ENCODE results near the gene SLC16A3.

The SLC16A3 gene

DNA sequence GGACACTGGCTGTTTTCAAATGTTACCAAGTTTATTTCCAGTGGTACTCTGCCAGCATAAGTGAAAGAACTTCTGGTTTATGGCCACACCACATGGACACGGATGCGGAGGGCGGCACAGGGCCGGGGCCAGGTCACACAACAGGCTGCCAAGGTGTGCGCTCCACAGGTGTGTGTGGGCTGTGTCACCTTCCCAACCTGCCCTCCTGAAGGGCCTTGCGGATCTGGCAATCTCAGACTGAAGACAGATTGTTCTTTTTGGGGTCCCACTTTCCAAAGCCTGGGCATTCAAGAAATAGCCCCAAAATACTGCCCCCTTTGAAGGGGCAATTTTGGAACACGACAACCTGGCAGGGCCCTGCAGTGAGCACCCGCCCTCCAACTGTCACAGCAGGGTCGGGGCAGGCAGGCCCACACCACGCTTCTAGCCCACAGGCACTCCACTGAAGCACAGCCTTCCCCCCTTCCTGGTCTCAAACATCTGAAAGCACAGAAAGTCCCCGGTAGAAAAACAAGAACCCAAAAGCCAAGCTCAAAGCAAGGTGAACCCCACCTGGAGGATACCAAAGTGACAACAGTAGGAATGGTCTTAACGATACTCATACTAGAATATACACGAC is 41.1 kb downstream of the SLC16A3 start:
- DNase-seq = no peak

DNA sequence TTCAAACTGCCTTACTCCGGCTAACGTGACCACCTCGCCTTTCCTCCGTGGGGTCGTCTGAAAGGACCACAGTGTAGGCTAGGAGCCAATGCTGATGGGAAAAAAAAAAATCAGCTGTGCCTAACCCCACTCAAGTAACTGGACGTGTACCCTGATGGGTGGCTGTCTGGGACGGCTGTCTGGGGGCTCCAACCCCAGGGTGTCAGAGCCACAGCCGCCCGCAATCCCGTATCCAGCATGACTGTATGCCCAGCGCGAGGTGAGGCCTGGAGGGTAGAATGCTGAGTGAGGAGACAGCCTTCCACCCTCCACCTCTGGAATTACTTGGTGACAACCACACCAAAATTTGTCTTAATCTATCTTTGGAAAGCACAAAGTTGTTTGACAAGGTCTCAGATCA is 41.8 kb downstream of the SLC16A3 start:
- DNase-seq = no peak

DNA sequence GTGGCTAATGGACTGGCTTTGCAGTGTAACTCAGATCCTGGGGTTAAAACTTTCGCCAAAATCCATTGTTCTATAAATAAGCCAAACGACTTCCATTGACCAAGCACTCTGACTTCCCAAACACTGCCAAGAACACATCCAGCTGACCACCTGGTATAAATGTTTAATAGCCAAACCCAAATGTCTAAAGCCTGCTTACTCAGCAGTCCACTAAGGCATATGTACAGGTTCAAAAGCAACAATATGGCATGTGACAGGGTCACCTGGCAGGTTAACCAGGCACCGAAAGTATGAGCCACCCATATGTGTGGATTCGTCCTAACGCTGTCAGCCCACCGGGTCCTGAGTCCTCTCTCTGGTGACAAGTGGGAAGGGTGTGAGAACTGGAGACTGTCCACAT is 42.6 kb downstream of the SLC16A3 start:
- DNase-seq = no peak

DNA sequence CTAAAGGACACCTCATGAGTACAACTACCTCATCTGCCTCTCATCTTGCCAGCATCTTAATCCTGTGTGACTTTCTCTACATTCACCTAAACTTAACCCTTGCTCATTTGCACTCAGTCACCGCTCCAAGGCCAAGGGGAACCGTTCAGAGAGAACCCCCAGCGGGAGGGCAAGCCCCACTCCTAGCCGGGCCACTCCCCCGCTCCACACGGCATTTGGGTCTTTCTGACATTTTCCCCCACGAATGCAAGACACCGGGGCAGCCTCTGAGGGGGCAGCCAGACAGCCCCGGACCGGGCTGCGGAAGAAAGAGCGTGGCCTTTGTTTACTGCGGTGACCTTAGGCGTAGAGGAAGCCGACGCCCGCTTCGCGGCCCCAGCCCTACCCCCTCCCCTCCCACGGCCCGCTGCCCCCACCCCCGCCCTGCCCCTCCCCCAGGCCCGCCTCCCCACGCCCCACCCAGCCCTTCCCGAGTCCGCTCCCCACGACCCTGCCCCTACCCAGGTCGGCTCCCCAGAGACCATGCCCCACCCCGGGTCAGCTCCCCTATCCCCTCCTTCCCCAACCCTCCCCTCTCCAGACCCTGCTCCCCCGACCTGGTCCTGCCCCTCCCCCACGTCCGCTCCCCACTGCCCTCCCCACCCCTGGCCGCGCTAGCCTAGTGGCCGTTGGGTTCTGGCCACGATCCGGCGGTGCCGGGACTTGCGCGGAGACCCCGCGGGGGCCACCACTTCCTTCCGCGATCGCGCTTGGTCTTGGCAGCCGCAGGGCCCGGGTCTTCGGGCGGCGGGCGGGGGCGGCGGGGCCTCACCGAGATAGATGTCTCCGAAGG is 43.9 kb downstream of the SLC16A3 start:
- DNase-seq = no peak

DNA sequence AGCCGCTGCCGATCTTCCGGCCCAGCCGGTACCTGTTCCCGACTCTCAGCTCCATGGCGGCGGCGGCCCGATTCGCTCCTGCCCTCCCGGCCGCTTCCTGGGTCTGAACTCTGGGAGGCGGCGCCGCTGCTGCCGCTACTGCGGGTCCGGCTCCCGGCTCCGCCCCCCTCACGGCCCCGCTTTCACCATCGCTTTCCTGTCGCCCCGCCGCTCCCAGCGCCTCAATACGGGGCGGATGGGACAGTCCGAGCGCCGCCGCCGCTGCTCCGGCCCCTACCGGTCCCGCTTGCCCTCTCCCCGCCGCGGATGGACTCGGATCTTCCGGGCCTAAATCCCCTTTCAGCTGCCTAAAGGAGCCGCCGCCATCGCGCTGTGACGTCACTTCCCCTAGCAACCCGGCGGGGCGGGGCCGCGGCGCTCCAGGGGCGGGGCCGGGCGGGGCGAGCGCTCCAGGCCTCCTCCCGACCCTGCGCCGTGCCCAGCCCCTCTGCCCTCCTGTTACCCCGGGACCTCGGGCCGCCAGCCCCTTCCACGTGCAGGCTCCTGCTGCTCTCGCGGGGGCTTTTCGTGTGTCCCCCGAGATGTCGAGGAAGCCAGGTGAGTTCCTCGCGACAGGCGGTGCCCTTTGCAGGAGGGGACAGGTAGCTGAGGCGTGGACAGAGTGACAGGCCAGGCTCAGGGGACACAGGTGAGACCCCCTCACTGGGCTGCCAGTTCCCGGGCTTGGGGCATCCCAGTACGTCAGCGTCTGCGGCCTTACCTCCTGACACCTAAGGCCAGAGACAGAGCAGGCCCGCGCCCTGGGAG is 44.7 kb downstream of the SLC16A3 start, which contains the start of gene CSNK1D:
TSS of gene CSNK1D (minus strand) at position 374 of the 807 bp plus-strand sequence. CDS start at position 55, 319 bp downstream.
- peak; percentile 81 for DNase-seq

DNA sequence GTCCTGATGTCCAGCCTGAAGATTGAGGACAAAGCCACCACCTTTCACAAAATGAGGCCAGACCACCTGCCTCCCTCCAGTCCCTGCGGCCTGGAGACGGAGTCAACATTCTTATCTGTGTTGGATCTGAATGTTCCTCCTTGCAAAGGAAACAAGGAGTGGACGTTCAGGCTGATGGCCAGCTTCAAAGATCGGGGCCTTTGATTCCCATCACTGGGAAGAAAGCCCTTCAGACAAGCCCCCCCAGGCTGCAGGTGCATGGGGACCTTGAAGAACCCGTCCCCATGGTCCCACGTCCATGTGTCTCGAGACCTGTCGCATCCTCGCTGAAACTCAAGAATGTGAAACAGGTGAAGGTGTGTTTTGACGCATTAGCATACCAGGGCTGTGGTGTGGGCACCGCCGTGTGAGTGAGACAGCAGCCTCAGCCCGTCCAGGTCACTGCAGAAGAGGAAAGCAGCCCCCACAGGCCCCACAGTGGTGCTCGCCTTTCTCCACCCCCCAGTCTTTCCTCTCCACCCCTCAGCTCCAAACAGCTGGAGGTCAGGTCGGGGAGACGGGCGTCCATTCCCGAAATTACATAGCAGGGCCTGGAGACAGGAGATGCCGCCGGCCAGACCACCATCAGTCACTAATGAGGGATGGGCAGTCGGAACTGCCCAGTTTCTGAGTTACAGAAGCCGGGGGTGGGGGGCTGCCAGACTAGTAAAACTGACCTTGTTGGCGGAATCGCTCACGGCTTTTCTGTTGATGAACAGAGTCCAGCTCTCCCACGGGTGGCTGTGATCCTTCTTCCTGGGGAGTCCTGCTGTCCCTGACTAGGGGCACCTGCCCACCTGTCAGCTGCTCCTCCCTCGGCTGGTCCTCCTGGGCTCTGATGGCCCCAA is 45.5 kb downstream of the SLC16A3 start:
- no peak for DNase-seq

DNA sequence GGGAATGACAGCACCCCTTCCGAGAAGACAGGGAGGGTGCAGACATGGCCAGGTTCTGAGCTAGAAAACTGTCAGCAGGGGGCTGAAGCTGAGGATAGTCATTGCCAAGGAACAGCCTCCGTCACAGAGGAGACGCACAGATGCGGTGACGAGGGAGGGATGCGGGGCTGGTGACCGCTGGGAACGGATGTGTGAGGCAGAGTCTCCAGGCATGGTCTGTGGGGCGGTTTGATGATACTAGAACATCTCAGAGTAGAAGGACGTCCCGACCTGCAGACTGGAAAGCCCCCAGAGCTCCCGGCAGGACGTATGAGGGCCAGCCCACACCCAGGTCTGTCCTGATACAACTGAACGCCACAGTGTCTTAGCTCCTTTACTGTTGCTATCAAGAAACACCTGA is 46.5 kb downstream of the SLC16A3 start:
- no peak for DNase-seq

DNA sequence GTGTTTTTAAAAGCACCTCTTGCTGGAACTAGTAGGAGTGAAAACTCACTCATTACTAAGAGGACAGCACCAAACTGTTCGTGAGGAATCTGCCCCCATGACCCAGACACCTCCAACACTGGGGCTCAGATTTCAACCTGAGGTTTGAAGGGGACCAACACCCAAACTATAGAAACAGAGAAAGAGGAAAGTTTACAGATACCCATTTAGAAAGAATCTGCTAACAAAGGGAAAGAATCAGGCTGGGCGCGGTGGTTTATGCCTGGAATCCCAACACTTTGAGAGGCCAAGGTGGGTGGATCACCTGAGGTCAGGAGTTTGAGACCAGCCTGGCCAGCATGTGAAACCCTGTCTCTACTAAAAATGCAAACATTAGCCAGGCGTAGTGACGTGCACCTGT is 48.1 kb downstream of the SLC16A3 start:
- DNase-seq = no peak

DNA sequence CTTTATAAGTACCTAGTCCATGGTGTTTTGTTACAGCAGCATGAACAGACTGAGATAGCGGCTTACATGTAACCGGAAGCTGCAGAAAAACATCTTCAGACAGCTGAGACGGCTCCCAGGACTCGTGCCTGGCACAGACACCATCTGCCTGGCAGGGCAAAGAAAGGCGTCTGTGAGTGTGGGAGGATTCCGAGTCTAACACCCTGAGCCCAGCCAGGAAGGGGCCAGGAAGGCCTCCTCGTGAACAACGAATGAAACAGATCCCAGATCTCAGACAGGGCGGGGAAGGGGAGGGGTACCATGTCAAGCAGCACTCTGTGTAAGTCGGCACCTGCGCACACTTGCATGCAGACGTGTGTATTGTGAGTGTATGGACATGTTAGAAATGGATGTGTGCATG is 49.0 kb downstream of the SLC16A3 start:
- DNase-seq = no peak

DNA sequence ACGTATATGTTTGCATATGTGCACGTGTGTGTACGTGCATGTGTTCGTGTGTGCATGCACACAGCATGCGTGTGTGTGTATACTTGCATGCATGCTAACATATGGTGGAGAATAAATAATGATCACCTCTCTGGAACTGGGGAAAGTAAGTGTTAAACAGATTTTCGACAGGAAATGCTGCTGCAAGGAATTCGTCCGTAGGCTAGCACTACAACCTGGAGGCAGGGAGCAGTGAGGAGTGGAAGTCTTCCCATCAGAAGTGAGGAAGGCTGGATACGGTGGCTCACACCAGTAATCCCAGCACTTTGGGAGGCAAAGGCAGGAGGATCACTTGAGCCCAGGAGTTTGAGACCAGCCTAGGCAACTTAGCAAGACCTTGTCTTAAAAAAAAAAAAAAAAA is 49.5 kb downstream of the SLC16A3 start:
- DNase-seq = no peak

DNA sequence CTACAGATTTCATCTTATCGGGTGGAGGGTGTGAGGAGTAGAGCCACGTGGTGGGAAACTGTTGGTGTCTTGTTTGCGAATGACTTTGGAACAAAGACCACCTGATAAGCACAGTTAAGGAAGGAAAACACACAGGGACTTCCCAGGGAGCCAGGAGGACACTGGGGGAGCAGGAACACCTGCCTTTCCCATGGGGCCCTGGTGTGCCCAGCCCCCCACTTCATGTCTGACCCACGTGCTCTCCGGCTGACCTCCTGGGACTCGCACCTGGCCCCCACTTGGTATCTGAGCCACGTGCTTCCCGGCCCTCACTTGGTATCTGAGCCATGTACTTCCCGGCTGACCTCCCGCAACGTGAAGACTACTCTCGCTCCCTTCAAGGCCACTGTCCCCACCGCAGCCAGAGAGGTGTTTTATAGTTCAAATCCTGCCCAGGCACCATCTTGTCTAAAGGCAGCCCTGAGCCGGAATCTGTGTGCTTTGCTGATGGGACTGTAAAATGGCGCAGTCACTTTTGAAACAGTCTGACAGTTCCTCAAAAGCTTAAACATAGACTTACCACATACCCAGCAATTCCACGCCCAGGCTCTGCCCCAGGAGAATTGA is 50.0 kb downstream of the SLC16A3 start:
- DNase-seq = no peak

DNA sequence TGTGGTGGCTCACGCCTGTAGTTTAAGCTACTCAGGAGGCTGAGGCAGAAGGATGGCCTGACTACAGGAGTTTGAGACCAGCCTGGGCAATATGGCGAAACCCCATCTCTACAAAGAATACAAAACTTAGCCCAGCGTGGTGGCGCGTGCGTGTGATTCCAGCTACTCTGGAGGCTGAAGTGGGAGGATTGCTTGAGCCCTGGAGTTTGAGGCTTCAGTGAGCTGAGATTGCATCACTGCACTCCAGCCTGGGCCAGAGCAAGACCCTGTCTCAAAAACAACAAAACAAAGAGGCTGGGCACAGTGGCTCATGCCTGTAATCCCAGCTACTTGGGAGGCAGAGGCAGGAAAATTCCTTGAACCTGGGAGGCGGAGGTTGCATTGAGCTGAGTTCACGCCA is 51.7 kb downstream of the SLC16A3 start:
- no peak for DNase-seq

DNA sequence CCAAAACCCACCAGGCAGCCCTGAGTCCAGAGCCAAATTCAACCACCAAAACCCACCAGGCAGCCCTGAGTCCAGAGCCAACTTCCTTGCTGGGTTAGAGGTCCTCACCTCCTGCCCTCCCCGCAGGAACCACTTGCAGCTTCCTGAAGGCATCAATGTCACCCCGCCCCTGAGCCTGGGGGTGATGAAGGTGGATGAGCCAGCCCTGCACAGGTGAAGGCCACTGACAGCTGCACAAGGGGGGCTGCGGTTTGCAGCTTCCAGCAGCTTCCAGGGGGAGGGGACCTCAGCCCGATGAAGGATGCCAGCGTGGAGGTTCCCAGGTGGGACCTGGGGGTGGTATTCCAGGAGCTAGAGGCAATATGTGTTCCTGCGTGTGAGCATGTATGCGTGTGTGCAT is 52.2 kb downstream of the SLC16A3 start:
- no peak for DNase-seq

DNA sequence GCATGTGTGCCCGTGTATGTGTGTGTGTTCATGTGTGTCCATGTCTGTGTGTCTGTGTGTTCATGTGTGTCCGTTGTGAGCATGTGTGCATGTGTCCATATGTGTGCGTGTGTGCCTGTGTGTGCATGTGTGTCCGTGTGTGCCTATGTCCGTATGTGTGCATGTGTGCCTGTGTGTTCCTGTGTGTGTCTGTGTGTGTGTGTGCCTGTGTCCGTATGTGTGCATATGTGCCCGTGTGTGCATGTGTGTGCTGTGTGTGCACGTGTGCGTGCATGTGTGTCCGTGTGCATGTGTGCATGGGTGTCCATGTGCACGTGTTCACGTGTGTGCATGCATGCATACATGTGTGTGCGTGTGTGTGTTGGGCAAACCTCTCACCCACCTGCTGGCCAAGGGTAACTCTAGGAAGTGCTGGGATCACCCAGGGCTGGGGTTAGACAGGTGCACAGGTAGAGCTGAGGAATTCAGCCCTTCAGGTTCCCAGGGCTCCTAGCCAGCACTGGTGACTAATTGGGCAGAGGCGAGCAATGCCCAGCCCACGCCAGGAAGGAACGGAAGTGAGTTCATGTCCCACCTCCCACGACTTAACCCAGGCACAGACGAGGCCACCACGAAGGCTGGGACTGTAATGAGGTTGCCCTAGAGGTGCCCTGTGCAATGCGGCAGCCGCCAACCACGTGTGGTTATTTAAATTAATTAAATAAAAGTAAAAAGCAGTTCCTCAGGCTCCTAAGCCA is 52.8 kb downstream of the SLC16A3 start:
- no peak for DNase-seq

DNA sequence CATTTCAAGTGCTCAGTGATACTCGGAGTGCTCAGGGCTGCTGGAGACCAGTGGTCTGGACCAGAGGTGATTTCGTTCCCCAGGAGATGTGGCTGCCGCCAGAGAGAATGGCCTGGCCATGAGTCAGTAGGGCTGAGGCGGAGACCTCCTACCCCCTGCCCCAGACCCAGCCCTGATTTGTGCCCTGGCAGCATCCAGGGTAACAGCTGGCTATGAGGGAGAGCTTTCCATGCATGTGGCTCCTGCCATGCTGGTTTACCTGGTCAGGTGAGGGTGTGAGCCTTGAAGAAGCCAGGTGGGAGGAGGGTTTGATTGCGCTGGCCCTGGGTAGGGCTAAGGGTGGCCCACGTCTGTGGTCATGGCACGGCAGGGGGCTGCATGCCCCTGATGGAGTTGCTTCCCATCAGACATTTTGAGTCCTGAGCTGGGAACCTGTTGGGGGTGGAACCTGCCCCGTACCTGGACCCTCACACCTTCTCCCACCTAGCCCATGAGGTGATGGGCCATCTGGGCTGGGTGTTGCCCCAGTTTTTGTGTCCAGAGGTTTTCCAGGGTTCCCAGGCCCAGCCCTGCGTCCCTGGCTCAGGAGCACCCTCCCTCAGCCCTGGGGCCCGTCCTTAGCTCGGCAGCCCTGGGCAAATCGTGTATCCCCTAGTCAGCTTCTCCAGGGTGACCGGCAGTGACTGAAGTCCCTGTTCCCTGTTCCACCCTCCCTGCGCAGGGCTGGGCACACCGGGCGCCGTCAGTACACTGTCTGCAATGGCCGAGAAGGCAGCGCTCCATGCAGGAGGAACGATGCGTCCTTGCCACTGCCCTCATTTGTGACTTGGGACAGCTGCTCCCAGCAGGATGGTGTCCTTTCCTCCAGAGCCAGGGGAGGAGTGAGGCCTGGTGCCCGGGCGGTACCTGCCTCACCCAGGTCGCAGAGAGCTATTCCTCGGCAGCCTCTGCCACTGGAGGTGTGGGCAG is 53.7 kb downstream of the SLC16A3 start:
- DNase-seq = no peak

DNA sequence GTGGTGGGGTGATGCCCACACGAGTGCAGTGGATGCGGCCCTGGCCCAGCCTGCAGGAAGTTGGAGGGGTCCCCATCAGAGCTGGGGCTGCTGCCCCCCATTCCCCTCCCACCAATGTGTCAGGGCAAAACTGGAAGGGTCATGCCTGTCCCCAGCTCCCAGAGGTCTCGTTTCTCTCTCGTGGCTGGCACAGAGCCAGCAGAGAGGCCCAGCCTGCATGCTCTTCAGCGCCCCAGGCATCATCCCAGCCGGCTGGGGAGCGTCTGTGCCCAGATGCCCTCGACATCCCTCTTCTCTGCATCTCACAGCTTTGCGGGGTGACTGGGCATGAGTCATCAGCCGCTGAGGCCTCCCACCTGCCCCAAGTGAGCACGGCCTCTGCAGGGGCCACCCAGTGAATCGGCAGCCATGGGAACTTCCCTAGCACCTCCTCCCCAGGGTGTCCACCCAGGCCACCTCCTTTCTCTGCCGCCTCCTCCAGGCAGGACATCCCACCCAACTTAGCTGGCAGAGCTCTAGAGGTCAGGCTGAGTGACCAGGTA is 54.4 kb downstream of the SLC16A3 start:
- no peak for DNase-seq

DNA sequence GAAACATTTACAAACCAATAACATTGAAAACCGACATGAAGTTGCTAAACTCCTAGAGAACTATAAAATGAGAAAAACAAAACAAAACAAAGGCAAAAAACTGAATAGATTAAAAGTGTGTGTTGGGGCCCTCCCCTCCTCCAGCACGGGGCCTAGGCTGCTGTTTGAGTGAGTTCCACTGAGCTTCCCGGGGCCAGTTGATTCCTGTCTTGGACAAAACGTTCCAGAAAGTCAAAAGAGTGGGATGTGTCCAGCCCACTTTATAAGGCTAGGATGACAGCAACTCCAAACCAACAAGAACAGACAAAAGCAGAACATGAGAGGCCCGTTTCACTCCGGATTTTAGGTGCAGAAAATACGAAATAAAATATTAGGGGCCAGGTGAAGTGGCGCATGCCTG is 56.3 kb downstream of the SLC16A3 start:
- DNase-seq = no peak

DNA sequence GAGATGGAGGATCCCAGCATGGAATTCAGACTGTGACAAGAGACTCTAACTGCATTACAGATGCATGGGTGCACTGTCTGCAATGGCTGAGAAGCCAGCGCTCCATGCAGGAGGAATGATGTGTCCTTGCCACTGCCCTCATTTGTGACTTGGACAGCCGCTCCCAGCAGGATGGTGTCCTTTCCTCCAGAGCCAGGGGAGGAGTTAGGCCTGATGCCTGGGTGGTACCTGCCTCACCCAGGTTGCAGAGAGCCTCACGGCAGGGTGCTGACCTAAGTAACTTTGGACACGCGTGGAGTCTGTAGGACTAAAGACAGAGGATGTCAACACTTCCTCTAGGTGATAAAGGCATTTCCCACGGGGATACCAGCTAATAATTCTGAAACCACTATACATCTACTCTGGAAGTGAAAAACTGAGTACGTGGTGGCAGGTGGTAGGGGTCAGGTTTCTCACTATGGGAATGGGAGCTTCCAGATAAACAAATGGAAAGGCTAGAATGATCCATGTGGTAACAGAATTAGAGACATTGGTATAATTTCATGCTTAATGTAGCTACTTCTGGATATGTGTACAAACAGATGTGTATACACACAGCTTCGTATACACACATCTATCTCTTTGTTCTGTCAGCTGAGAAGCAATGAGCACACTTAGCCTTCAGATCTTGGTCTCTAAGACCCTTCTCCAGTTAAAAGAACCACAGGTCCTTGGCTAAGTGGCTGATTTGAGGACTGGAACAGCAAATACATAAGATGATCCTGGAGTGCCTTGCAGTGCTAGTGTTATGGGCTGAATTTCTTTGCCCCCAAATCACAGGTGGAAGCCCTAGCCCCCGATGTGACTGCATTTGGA is 58.4 kb downstream of the SLC16A3 start:
- no peak for DNase-seq

All from GOT3 (cell line).